ENCODE data around the gene DLK2. TPM values are rescaled to one million over a fixed set of nuclear protein-coding genes. Genes with fewer than 3 reads are reported as not detected.

Gene DLK2
- total RNA-seq, 4 donors from 2014 or later, result 23.6 to 61.7 (median 32.3) TPM

GRCh38 chr6:43451939-43452338 lies 3.4 kb downstream of the DLK2 start:
- peaks cover 59% of the 10 kb centered on the region for H3K36me3 ChIP-seq
- peaks cover 23% of the 10 kb centered on the region for H3K27me3 ChIP-seq
- no peak overlapping the region for H3K4me3 ChIP-seq
- TF ChIP-seq POLR2AphosphoS5 (IDR thresholded peaks at IDR 0.05), result no peak
- TF ChIP-seq EP300 (IDR thresholded peaks at IDR 0.05), result no peak
- TF ChIP-seq, protein P1, sequence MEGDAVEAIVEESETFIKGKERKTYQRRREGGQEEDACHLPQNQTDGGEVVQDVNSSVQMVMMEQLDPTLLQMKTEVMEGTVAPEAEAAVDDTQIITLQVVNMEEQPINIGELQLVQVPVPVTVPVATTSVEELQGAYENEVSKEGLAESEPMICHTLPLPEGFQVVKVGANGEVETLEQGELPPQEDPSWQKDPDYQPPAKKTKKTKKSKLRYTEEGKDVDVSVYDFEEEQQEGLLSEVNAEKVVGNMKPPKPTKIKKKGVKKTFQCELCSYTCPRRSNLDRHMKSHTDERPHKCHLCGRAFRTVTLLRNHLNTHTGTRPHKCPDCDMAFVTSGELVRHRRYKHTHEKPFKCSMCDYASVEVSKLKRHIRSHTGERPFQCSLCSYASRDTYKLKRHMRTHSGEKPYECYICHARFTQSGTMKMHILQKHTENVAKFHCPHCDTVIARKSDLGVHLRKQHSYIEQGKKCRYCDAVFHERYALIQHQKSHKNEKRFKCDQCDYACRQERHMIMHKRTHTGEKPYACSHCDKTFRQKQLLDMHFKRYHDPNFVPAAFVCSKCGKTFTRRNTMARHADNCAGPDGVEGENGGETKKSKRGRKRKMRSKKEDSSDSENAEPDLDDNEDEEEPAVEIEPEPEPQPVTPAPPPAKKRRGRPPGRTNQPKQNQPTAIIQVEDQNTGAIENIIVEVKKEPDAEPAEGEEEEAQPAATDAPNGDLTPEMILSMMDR (IDR thresholded peaks at IDR 0.05), result no peak
- no peak for TF ChIP-seq POLR2A (IDR thresholded peaks at IDR 0.05)
- no peak overlapping the region for H3K27ac ChIP-seq
- whole genome bisulfite sequencing, result 72% methylated on average over 8 of the region's 8 CpGs
- H3K4me1 ChIP-seq, result peaks cover 21% of the 10 kb centered on the region
- no peak for DNase-seq (ENCODE audit: low spot score in 2 of 2)
- no peaks in the 10 kb centered on the region for H3K9me3 ChIP-seq

DNA sequence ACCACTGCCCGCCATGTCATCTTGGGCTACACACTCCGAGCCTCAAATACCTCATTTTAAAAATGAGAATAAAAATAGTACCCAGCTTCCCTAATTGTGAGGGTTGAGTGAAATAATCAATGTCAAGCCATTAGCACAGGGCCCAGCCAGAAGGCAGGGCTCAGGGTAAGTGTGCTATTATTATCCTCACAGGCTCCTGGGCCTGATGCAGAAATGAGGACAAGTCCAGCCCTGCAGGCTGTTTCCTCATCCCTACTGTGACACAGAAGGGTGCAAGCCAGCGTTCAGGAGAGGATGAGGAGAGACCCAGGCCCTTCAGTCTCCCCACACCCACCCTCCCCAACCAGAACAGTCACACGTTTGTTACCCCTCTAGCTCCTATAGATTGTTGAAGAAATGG lies 4.0 kb downstream of the DLK2 start:
- Histone ChIP-seq H3K4me1 (peaks cover 21% of the 10 kb centered on the region), H3K27ac (no peak overlapping the region), H3K4me3 (no peak overlapping the region), H3K36me3 (peaks cover 64% of the 10 kb centered on the region), H3K9me3 (no peaks in the 10 kb centered on the region), H3K27me3 (peaks cover 18% of the 10 kb centered on the region)
- DNase-seq (ENCODE audit: low spot score in 2 of 2), result no peak
- TF ChIP-seq, protein P1 (IDR thresholded peaks at IDR 0.05), result no peak
- no peak for TF ChIP-seq POLR2AphosphoS5 (IDR thresholded peaks at IDR 0.05)
- 74% methylated on average over 4 of the region's 4 CpGs for WGBS

- DNase-seq (ENCODE audit: low spot score in 2 of 2), result no peak
- no peak overlapping the region for H3K27ac ChIP-seq
- H3K36me3 ChIP-seq, result peaks cover 70% of the 10 kb centered on the region
- H3K4me1 ChIP-seq, result peaks cover 16% of the 10 kb centered on the region
- H3K9me3 ChIP-seq, result no peaks in the 10 kb centered on the region
- 81% methylated on average over 7 of the region's 13 CpGs for WGBS
- H3K27me3 ChIP-seq, result peaks cover 11% of the 10 kb centered on the region
- H3K4me3 ChIP-seq, result no peak overlapping the region
- TF ChIP-seq, protein P1 (IDR thresholded peaks at IDR 0.05), result no peak
- no peak for TF ChIP-seq EP300 (IDR thresholded peaks at IDR 0.05)
- TF ChIP-seq POLR2A (IDR thresholded peaks at IDR 0.05), result no peak
- TF ChIP-seq POLR2AphosphoS5 (IDR thresholded peaks at IDR 0.05), result no peak
Measured at GRCh38 chr6:43450699-43451131, 4.6 kb downstream of the DLK2 start.

DNA sequence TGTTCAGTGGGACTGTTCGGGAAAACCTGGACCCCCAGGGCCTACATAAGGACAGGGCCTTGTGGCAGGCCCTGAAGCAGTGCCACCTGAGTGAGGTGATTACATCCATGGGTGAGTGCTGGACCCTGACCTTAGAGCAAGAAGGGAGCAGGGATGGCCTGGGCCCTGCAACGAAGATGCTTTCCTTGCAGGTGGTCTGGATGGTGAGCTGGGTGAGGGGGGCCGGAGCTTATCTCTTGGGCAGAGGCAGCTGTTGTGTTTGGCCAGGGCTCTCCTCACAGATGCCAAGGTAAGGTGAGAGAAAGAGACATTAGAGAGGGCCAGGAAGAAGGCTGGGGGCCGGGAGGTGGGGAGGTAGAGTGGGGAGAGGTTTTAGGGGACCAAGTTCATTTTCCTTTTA lies 6.4 kb downstream of the DLK2 start:
- WGBS, result 90% methylated on average over 3 of the region's 4 CpGs
- Histone ChIP-seq H3K27ac (no peak overlapping the region), H3K36me3 (peaks cover 88% of the 10 kb centered on the region), H3K27me3 (no peaks in the 10 kb centered on the region), H3K4me1 (no peaks in the 10 kb centered on the region), H3K4me3 (no peak overlapping the region), H3K9me3 (no peaks in the 10 kb centered on the region)
- no peak for DNase-seq (ENCODE audit: low spot score in 2 of 2)
- TF ChIP-seq EP300 (IDR thresholded peaks at IDR 0.05) (no peak), POLR2A (IDR thresholded peaks at IDR 0.05) (no peak), POLR2AphosphoS5 (IDR thresholded peaks at IDR 0.05) (no peak)
- TF ChIP-seq, protein P1 (IDR thresholded peaks at IDR 0.05), result no peak

- no peak overlapping the region for H3K27ac ChIP-seq
- H3K27me3 ChIP-seq, result no peaks in the 10 kb centered on the region
- no peaks in the 10 kb centered on the region for H3K9me3 ChIP-seq
- 95% methylated on average over 12 of the region's 16 CpGs for WGBS
- H3K36me3 ChIP-seq, result peaks cover 96% of the 10 kb centered on the region
- TF ChIP-seq EP300 (IDR thresholded peaks at IDR 0.05), result no peak
- no peak for TF ChIP-seq POLR2A (IDR thresholded peaks at IDR 0.05)
- TF ChIP-seq, protein P1 (IDR thresholded peaks at IDR 0.05), result no peak
- no peak for TF ChIP-seq POLR2AphosphoS5 (IDR thresholded peaks at IDR 0.05)
- H3K4me3 ChIP-seq, result no peak overlapping the region
- no peak for DNase-seq (ENCODE audit: low spot score in 2 of 2)
- H3K4me1 ChIP-seq, result no peaks in the 10 kb centered on the region
Measured at GRCh38 chr6:43447604-43448003, 7.7 kb downstream of the DLK2 start.
